HCT116 (cell line): ENCODE measurements around the gene ATP8B3. TPM values are rescaled to one million over a fixed set of nuclear protein-coding genes. Genes with fewer than 3 reads are reported as not detected.

Source experiments
- ATAC-seq: fragments of 200-7000 bp; cut with Tn5 transposase; 2 replicates; pipeline ENCODE4 v1.9.1; 2020; ENCODE audit warnings: mild to moderate bottlenecking, moderate library complexity
- BruUV-seq: library from RNA; stranded (reverse); fragments of 400-500 nt; replicated peaks from 2 replicates; lab custom pipeline; 2021; lab: Mats Ljungman, UMichigan
- CTCF ChIA-PET: fragments of 300-600 bp; sonication (Branson Sonifier 250); formaldehyde crosslinking; loops from one replicate; lab custom pipeline; 2021; ENCODE audit warnings: antibody characterized with exemption; lab: Charles Lee
- POLR2A ChIA-PET: fragments of 300-600, 350-600 bp; sonication (Branson Sonifier 250); formaldehyde crosslinking; loops from one replicate; lab custom pipeline; 2021; ENCODE audit warnings: antibody characterized with exemption; lab: Charles Lee
- RAD21 ChIA-PET, 2 experiments: fragments of 300-600 bp; sonication (Branson Sonifier 250); formaldehyde crosslinking; loops; one replicate each; lab custom pipeline; 2023; ENCODE audit warnings: low total read pairs in 2 of 2; ENCODE audit not compliant: uncharacterized antibody in 2 of 2, unreplicated experiment in 2 of 2, low non-redundant PET in 1 of 2; lab: Charles Lee
- DNase-seq: peaks from one replicate; pipeline ENCODE4 v3.0.0-alpha.2; 2010; ENCODE audit warnings: low read depth, low spot score
- H2AFZ ChIP-seq: fragments of 200-600 bp; shearing (Covaris generic), sonication (generic); 2 replicates; pipeline ENCODE4 v1.6.1; 2017; ENCODE audit warnings: low read depth, mixed run types, mixed read lengths, antibody characterized with exemption, low read length; ENCODE audit not compliant: poor library complexity, severe bottlenecking
- H3K27ac ChIP-seq: 2 replicates; pipeline ENCODE4 v1.5.1; 2012; ENCODE audit warnings: low read depth, low read length
- H3K27me3 ChIP-seq: fragments of 200-600 bp; sonication (generic); 2 replicates; pipeline ENCODE4 v1.6.1; 2016; ENCODE audit warnings: mixed run types, low read length, mixed read lengths; ENCODE audit not compliant: insufficient read depth
- H3K36me3 ChIP-seq, 2 experiments: fragments of 200-500 bp in 1 of 2; fragments of 200-600 bp in 1 of 2; sonication (Bioruptor generic) in 1 of 2; sonication (generic) in 1 of 2; 2 replicates each; pipeline versions ENCODE4 v1.5.1 to v1.6.1; 2014 to 2016; ENCODE audit warnings: low read length in 2 of 2, inconsistent platforms in 1 of 2, mixed read lengths in 1 of 2, mixed run types in 1 of 2; ENCODE audit not compliant: insufficient read depth in 2 of 2, control insufficient read depth in 1 of 2
- H3K4me1 ChIP-seq, 2 experiments: fragments of 200-600 bp in 1 of 2; sonication (generic) in 1 of 2; 2 replicates each; pipeline versions ENCODE4 v1.5.1 to v1.6.1; 2012 to 2017; ENCODE audit warnings: low read length in 2 of 2, inconsistent platforms in 1 of 2, mild to moderate bottlenecking in 1 of 2, mixed read lengths in 1 of 2, mixed run types in 1 of 2, moderate library complexity in 1 of 2; ENCODE audit not compliant: insufficient read depth in 2 of 2, control insufficient read depth in 1 of 2
- H3K4me2 ChIP-seq: fragments of 200-600 bp; sonication (generic); 2 replicates; pipeline ENCODE4 v1.6.1; 2017; ENCODE audit warnings: mixed run types, low read length, mixed read lengths
- H3K4me3 ChIP-seq, 2 experiments: fragments of 200-600 bp in 1 of 2; sonication (generic) in 1 of 2; replicated peaks in 1 of 2; 2 replicates each; pipeline ENCODE4 v1.5.1; 2011 to 2016; ENCODE audit warnings: low read length in 2 of 2, control low read depth in 1 of 2, low read depth in 1 of 2, mild to moderate bottlenecking in 1 of 2, mixed read lengths in 1 of 2, mixed run types in 1 of 2
- H3K79me2 ChIP-seq: fragments of 200-600 bp; sonication (generic); 2 replicates; pipeline ENCODE4 v1.6.1; 2017; ENCODE audit warnings: mild to moderate bottlenecking, mixed run types, low read length, moderate library complexity, mixed read lengths; ENCODE audit not compliant: insufficient read depth
- H3K9ac ChIP-seq: fragments of 200-600 bp; sonication (generic); 2 replicates; pipeline ENCODE4 v1.6.1; 2016; ENCODE audit warnings: low read length, mixed read lengths
- H3K9me2 ChIP-seq: fragments of 200-600 bp; sonication (generic), shearing (Covaris generic); 2 replicates; pipeline ENCODE4 v1.6.1; 2017; ENCODE audit warnings: mixed run types, mild to moderate bottlenecking, moderate library complexity; ENCODE audit not compliant: insufficient read depth
- H3K9me3 ChIP-seq, 2 experiments: fragments of 200-500 bp in 1 of 2; fragments of 200-600 bp in 1 of 2; sonication (Bioruptor generic) in 1 of 2; sonication (generic) in 1 of 2; 2 replicates each; pipeline ENCODE4 v1.6.1; 2014 to 2017; ENCODE audit warnings: low read length in 2 of 2, mixed read lengths in 2 of 2, inconsistent platforms in 1 of 2, low read depth in 1 of 2, mild to moderate bottlenecking in 1 of 2, mixed run types in 1 of 2, moderate library complexity in 1 of 2; ENCODE audit not compliant: control insufficient read depth in 1 of 2, insufficient read depth in 1 of 2
- H4K20me1 ChIP-seq: fragments of 200-600 bp; sonication (generic), shearing (Covaris generic); 2 replicates; pipeline ENCODE4 v1.6.1; 2017; ENCODE audit warnings: mixed run types, mild to moderate bottlenecking, moderate library complexity; ENCODE audit not compliant: insufficient read depth
- CEBPB ChIP-seq: IDR thresholded peaks from 2 replicates; pipeline ENCODE4 v1.6.1; 2012; ENCODE audit warnings: low read depth
- JUND ChIP-seq: IDR thresholded peaks from 2 replicates; pipeline ENCODE4 v1.6.1; 2012
- SRF ChIP-seq: IDR thresholded peaks from 2 replicates; pipeline ENCODE4 v1.6.1; 2012; ENCODE audit warnings: low read depth
- ZBTB33 ChIP-seq: IDR thresholded peaks from 2 replicates; pipeline ENCODE4 v1.6.1; 2011; ENCODE audit warnings: mild to moderate bottlenecking, low read length, moderate library complexity; ENCODE audit not compliant: insufficient replicate concordance; ENCODE audit errors: extremely low read depth
- intact Hi-C: fragments of 100-400 bp; cut with micrococcal nuclease; formaldehyde crosslinking; loops from 2 replicates; pipeline ENCODE4 v1.10.0; 2022
- total RNA-seq: library from RNA; stranded (reverse); gene quantifications from one replicate; pipeline ENCODE4 v1.2.1, GENCODE V29; 2021; ENCODE audit not compliant: unreplicated experiment

The ATP8B3 gene
- total RNA-seq, 1 experiment from 2014 or later = 17.0 TPM

- Histone ChIP-seq H3K4me3 (no peak overlapping the region), H3K27ac (no peak overlapping the region; the same call in 1 of the 2 replicates)
- CTCF ChIA-PET = interaction anchor here (0.7 to 2.2 kb wide), 2 partner anchors 11 to 14 kb away, joined by 3 to 14 read pairs; no protein-coding TSS in a partner anchor
These were observed 28.6 kb upstream of the ATP8B3 start for GRCh38 chr19:1840541-1841115.

GRCh38 chr19:1839658-1840540, 27.8 kb upstream of the ATP8B3 start:
- ChIA-PET CTCF (interaction anchor here (0.7 to 3.0 kb wide), 4 partner anchors 9 to 13 kb away, joined by 3 to 33 read pairs (median 12); no protein-coding TSS in a partner anchor), POLR2A (no interaction called here), RAD21 (no interaction called here)
- H2AFZ ChIP-seq = no peak overlapping the region
- no peak overlapping the region for H3K4me2 ChIP-seq
- H3K4me3 ChIP-seq = no peak overlapping the region
- no peaks in the 10 kb centered on the region for H3K27me3 ChIP-seq
- H3K9me3 ChIP-seq = no peaks in the 10 kb centered on the region
- peaks cover 95% of the 10 kb centered on the region for H3K79me2 ChIP-seq
- H3K27ac ChIP-seq = no peak overlapping the region; the same call in 1 of the 2 replicates
- no peak for DNase-seq
- peaks cover 9 to 23% of the 10 kb centered on the region in 2 experiments; a peak in 3 of 4 replicates for H3K4me1 ChIP-seq
- ATAC-seq = no peak
- no TSS peak for BruUV-seq
- H3K9me2 ChIP-seq = no peaks in the 10 kb centered on the region
- H3K9ac ChIP-seq = no peak overlapping the region
- H4K20me1 ChIP-seq = peaks cover 22% of the 10 kb centered on the region; the same call in 1 of the 2 replicates
- intact Hi-C loops = no loop called here
- no peak for TF ChIP-seq ZBTB33
- TF ChIP-seq JUND = no peak
- TF ChIP-seq CEBPB = no peak
- TF ChIP-seq, all 23 proteins: peak for 0
- peaks cover 0 to 4% of the 10 kb centered on the region in 2 experiments; a peak in 1 of 4 replicates for H3K36me3 ChIP-seq

More at GRCh38 chr19:1840541-1841115, 28.6 kb upstream of the ATP8B3 start:
- no TSS peak for BruUV-seq
- peaks cover 0 to 4% of the 10 kb centered on the region in 2 experiments; a peak in 1 of 4 replicates for H3K36me3 ChIP-seq
- intact Hi-C loops = no loop called here
- ATAC-seq (no peak), DNase-seq (no peak)
- TF ChIP-seq SRF = no peak
- TF ChIP-seq, all 23 proteins: peak for 0
- Histone ChIP-seq H3K27me3 (no peaks in the 10 kb centered on the region), H3K9me2 (no peaks in the 10 kb centered on the region), H4K20me1 (peaks cover 22% of the 10 kb centered on the region; the same call in 1 of the 2 replicates), H3K4me2 (no peak overlapping the region), H3K9me3 (no peaks in the 10 kb centered on the region), H3K79me2 (peaks cover 95% of the 10 kb centered on the region), H3K9ac (no peak overlapping the region), H3K4me1 (peaks cover 9 to 24% of the 10 kb centered on the region in 2 experiments; a peak in 3 of 4 replicates), H2AFZ (no peak overlapping the region)
- RAD21 ChIA-PET = no interaction called here
- POLR2A ChIA-PET = no interaction called here
